Hematopoietic multipotent progenitor cell treated with erythropoietin and hydrocortisone succinate and interleukin-3 and kit ligand, for 15 days (in vitro differentiated cells): Measurements from ENCODE around the gene PPA2.

Source experiments
- DNase-seq: peaks from one replicate; pipeline ENCODE4 v3.0.0-alpha.2; 2015; ENCODE audit warnings: low spot score

The PPA2 gene

GRCh38 chr4:105389167-105389566, 84.7 kb downstream of the PPA2 start:
- no peak for DNase-seq

- no peak for DNase-seq
Observed at GRCh38 chr4:105387466-105387865, 86.4 kb downstream of the PPA2 start.

GRCh38 chr4:105386012-105386411, 87.8 kb downstream of the PPA2 start:
- no peak for DNase-seq

- no peak for DNase-seq
Observed at GRCh38 chr4:105374071-105374470, 99.8 kb downstream of the PPA2 start.

- no peak for DNase-seq
Observed at GRCh38 chr4:105373324-105373723, 100.5 kb downstream of the PPA2 start.

- DNase-seq: no peak
Observed at GRCh38 chr4:105369988-105370387, 103.9 kb downstream of the PPA2 start.

GRCh38 chr4:105361053-105361452, 112.8 kb downstream of the PPA2 start:
- no peak for DNase-seq

- no peak for DNase-seq
Observed at GRCh38 chr4:105357258-105357980, 116.4 kb downstream of the PPA2 start.

GRCh38 chr4:105356194-105356593, 117.7 kb downstream of the PPA2 start:
- DNase-seq: no peak

GRCh38 chr4:105352826-105353225, 121.0 kb downstream of the PPA2 start:
- DNase-seq: no peak

GRCh38 chr4:105351861-105352260, 122.0 kb downstream of the PPA2 start:
- no peak for DNase-seq

GRCh38 chr4:105350859-105351490, 122.9 kb downstream of the PPA2 start:
- no peak for DNase-seq

GRCh38 chr4:105348719-105349118, 125.1 kb downstream of the PPA2 start:
- no peak for DNase-seq

GRCh38 chr4:105346869-105347268, 127.0 kb downstream of the PPA2 start:
- DNase-seq: no peak

GRCh38 chr4:105345838-105346237, 128.0 kb downstream of the PPA2 start:
- DNase-seq: no peak

- no peak for DNase-seq
Observed at GRCh38 chr4:105345358-105345757, 128.5 kb downstream of the PPA2 start.

- no peak for DNase-seq
Observed at GRCh38 chr4:105344141-105344540, 129.7 kb downstream of the PPA2 start.

- DNase-seq: no peak
Observed at GRCh38 chr4:105343146-105343931, 130.5 kb downstream of the PPA2 start.

- DNase-seq: no peak
Observed at GRCh38 chr4:105329081-105329480, 144.8 kb downstream of the PPA2 start.

- DNase-seq: no peak
Observed at GRCh38 chr4:105327956-105328355, 145.9 kb downstream of the PPA2 start.

- no peak for DNase-seq
Observed at GRCh38 chr4:105327222-105327621, 146.6 kb downstream of the PPA2 start.
